Measurements from ENCODE around the gene ATG10.

GRCh38 chr5:82050955-82051354 is 79.1 kb downstream of the ATG10 start:
- TF ChIP-seq, protein P1, sequence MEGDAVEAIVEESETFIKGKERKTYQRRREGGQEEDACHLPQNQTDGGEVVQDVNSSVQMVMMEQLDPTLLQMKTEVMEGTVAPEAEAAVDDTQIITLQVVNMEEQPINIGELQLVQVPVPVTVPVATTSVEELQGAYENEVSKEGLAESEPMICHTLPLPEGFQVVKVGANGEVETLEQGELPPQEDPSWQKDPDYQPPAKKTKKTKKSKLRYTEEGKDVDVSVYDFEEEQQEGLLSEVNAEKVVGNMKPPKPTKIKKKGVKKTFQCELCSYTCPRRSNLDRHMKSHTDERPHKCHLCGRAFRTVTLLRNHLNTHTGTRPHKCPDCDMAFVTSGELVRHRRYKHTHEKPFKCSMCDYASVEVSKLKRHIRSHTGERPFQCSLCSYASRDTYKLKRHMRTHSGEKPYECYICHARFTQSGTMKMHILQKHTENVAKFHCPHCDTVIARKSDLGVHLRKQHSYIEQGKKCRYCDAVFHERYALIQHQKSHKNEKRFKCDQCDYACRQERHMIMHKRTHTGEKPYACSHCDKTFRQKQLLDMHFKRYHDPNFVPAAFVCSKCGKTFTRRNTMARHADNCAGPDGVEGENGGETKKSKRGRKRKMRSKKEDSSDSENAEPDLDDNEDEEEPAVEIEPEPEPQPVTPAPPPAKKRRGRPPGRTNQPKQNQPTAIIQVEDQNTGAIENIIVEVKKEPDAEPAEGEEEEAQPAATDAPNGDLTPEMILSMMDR (IDR thresholded peaks at IDR 0.05; ENCODE audit: low read length) = no peak
- no peak for TF ChIP-seq EZH2 (IDR thresholded peaks at IDR 0.05; ENCODE audit: borderline replicate concordance, low read length)

Data from OCI-LY1 (cell line).